GM04503 (cell line): Measurements from ENCODE around the gene TENT4B.

Experiments used
- DNase-seq: peaks from one replicate; pipeline ENCODE4 v3.0.0-alpha.2; 2012; ENCODE audit warnings: low read depth

TENT4B gene

DNA sequence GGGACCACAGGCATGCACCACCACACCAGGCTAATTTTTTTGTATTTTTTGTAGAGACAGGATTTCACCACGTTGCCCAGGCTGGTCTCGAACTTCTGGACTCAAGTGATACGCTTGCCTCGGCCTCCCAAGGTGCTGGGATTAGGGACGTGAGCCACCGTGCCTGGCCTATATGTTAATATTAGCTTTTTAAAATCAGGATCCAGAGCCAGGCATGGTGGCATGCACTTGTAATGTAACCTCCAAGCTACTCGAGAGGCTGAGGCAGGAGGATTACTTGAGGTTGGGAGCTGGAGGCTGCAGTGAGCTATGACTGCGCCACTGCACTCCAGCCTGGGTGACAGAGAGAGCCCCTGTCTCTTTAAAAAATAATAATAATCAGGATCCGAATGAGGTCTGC, 104.8 kb downstream of the TENT4B start:
- DNase-seq: no peak

GRCh38 chr16:50259334-50260205, 106.5 kb downstream of the TENT4B start:
- peak; percentile 31 for DNase-seq

DNA sequence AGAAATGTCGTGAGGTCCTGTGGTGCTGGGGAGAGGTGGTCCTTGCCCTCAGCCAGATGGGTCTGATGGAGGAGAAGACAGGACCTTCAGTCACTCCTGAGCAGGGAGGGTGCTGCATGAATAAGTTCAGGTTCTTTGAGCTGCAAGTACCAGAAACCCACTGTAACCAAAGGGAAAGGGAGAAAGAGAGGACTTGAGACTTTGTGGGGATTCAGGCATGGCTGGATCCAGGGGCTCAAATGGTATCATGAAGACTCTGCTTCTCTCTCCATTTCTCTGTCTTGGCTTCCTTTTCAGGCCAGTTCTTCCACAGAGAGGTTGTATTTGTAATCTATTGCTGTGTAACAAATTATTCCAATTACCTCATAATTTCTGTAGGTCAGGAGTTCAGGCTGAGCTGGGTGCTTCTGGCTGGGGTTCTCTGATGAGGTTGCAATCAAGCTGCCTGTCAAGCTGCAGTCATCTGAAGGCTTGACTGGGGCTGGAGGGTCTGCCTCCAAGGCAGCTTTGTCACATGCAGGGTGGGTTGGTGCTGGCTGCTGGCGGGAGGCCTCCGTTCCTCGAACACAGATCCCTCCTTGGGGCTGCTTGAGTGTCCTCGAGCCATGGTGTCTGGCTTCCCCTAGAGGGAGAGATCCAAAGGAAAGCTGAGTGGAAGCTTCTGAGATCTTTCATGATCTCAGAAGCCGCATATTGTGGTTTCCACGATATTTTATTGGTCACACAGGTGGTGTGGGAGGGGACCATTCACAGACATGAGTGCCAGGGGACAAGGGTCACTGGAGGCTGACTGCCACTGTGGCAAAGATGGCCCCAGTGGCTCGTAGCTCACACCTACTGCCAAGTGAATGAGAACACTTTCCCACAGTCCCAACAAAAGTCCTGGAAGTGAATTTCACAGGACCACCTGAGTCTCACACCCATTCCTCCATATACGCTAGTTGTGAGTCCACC, 107.4 kb downstream of the TENT4B start:
- no peak for DNase-seq

- DNase-seq: no peak
Measured at GRCh38 chr16:50261160-50261706, 108.1 kb downstream of the TENT4B start.

DNA sequence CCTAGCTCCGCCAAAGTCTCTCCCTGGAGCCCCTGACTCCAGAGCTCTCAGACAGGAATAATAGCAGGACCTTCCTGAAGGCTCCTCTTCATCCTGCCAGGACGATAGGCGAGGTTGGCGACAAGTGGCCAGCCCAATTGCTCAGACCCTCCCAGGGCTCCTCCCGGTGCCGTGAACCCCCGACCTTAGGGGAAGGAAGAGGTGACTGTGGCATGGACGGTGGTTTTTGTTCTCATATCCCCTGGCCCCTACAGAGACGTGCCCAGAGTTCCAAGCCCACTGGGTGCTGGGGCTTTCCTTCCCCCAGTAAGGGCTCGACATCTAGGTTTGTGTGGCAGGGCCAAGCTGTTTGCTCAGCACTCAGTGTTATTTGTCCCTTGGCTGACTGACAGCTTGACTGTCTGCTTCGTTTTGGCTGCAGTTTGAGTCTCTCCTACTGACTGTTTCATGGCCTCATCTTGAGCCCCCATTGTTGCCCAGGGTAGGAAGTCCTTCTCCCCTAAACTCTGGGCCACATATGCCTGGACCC, 108.7 kb downstream of the TENT4B start:
- DNase-seq: no peak

GRCh38 chr16:50263060-50263909, 110.2 kb downstream of the TENT4B start:
- no peak for DNase-seq

GRCh38 chr16:50263940-50264929, 111.1 kb downstream of the TENT4B start:
- no peak for DNase-seq

DNA sequence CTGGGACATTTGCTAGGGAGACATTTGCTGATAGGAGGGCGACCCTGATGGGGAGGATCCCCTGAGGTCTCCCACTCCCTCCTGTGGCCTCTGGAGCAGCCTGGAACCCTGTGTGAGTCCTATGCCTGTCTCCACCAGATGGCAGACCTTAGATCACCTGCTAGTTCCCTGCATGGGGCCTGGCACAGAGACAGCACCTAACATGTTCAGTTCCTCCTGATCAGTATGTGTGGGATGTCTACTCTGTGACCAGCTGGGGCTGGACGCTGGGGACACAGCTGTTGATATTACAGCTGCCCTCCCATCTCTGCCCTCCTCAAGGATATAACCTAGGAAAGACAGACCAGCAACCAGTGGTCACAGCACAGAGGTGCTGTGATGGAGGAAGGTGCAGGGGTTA, 112.2 kb downstream of the TENT4B start:
- no peak for DNase-seq

GRCh38 chr16:50265716-50266336, 112.7 kb downstream of the TENT4B start:
- no peak for DNase-seq

GRCh38 chr16:50266337-50267091, 113.4 kb downstream of the TENT4B start, which contains the start of gene ADCY7:
ADCY7 (plus strand) TSS chr16:50266551; CDS start chr16:50288180, 21,629 bp downstream.
- DNase-seq: no peak

DNA sequence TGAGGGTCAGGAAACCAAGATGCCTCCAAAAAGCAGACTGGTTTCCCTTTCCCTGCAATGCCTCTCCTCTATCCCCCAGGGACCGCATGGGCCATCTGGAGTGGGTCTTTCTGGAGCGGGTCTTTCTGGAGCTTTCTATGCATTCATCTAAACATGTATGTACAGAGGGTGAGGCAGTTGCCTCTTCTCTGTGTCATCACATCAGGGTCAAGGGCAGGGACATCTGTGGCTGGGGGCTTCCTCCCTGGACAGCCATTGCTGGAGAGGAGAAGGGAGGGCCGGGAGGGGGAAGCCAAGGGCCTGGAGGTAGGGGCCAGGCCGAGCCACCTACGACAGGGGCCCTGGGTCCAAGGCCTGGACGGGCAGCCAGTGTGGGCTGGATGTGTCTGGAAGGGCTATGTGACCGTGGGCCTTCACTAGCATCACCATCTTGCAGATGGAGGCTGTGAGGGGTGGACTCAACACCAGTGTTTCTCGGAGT, 114.1 kb downstream of the TENT4B start:
- no peak for DNase-seq

DNA sequence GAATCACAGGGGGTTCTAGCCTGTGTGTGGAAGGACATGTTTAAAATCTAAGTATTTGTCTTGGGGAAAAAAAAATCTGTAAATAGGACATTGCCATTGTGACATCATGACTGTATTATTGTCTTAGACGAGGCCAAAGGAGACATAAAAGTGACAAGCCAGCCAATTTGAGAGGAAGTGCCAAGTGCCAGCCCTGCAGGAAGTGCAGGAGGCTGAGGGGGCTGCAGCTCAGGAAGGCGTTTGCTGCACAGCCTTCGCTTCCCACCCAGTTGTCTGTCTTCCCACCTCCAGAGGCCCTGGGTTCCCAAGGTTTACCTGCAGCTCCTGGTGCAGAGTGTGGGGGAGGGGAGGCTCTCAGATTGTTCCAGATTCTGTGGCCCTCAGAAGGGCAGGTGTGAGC, 114.5 kb downstream of the TENT4B start:
- DNase-seq: no peak

- DNase-seq: no peak
Measured at GRCh38 chr16:50268352-50268751, 115.2 kb downstream of the TENT4B start.

GRCh38 chr16:50269061-50269705, 116.1 kb downstream of the TENT4B start:
- no peak for DNase-seq

DNA sequence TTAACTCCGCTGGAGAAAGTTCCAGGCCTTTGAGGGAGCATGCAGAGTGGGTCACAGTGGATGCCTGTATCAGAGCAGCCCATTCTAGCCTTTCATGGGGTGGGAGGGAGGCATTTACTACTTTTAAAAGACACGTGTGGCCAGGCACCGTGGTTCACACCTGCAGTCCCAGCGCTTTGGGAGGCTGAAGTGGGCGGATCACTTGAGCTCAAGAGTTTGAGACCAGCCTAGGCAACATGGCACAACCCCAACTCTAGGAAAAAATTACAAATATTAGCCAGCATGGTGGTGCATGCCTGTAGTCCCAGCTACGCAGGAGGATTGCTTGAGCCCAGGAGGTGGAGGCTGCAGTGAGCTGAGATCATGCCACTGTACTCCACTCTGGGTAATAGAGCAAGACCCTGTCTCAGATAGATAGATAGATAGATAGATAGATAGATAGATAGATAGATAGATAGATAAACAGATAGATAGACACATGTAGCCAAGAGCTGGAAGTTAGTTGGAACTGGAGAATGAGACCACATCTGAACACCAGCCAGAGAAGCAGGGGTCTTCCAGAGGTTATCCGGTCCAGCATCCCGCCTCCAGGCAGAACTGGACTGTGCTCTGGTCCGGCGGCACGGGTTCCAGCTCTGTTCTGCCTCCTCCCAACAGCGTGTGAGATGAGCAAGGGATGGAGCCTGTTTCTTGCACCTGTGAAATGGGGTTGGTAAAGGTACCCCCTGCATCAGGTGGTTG, 116.8 kb downstream of the TENT4B start:
- DNase-seq: no peak

GRCh38 chr16:50270510-50271147, 117.5 kb downstream of the TENT4B start:
- DNase-seq: no peak
